SKM-1 (cell line): Measurements from ENCODE around the gene SMURF2.
"Not testable (repeated sequence)": the region's sequence is repeated elsewhere in the genome, so short reads cannot be mapped to it uniquely, and the experiment has no call there.

Source experiments
- DNase-seq: peaks from one replicate; lab custom pipeline; 2025; ENCODE audit not compliant: unreplicated experiment; lab: John Stamatoyannopoulos, UW

Gene SMURF2

DNA sequence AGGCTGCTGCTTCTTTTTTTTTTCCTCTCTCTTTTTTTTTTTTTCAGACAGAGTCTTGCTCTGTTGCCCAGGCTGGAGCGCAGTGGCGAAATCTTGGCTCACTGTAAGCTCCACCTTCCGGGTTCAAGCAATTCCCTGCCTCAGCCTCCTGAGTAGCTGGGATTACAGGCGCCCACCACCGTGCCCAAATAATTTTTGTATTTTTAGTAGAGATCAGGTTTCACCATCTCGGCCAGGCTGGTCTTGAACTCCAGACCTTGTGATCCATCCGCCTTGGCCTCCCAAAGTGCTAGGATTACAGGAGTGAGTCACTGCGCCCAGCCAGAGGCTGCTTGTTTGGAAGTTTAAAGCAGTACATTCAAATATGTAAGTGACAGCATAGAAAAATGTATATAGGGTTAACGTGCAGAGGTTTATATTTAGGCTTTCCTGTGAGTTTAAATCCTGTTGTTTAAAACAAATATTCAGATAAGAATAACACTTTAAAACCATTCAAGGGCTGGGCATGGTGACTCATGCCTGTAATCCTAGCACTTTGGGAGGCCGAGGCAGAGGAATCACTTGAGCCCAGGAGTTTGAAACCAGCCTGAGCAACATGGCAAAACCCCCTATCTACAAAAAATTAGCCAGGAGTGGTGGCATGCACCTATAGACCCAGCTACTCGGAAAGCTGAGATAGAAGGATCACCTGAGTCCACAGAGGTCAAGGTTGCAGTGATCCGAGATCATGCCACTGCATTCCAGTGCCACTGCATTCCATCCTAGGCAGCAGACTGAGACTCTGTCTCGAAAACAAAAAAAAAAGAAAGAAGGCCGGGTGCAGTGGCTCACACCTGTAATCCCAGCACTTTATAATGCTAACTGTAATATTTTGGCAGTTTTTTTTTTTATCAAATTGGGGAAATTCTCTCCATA is 6.0 kb upstream of the SMURF2 start:
- not testable (repeated sequence) for DNase-seq

DNA sequence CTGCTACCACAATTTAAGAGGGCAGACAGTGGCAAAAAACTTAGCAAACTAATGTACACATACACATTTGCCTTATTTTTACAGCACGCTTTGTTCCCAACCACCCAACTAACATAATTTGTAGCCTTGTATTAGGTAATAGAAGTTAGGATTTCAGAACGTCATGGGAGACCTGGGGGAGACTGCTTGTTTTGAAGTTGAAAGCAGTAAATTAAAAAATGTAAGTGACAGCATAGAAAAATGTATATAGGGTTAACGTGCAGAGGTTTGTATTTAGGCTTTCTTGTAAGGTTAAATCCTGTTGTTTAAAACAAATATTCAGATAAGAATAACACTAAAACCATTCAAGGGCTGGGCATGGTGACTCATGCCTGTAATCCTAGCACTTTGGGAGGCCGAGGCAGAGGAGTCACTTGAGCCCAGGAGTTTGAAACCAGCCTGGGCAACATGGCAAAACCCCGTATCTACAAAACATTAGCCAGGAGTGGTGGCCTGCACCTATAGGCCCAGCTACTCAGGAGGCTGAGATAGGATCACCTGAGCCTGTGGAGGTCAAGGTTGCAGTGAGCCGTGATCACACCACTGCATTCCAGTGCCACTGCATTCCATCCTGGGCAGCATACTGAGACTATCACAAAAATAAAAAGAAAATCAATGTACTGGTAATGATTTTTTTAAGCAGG is 2.3 kb upstream of the SMURF2 start:
- DNase-seq, result not testable (repeated sequence)

DNA sequence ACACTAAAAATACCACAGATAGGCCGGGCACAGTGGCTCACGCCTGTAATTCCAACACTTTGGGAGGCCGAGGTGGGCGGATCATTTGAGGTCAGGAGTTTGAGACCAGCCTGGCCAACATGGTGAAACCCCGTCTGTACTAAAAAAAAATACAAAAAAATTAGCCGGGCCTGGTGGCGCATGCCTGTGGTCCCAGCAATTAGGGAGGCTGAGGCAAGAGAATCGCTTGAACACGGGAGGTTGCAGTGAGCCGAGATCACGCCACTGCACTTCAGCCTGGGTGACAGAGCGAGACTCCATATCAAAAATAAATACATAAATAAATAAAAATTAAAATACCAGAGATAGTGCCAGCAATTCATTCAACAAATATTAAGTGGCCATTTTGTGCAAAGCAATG is 1.7 kb upstream of the SMURF2 start:
- not testable (repeated sequence) for DNase-seq

DNA sequence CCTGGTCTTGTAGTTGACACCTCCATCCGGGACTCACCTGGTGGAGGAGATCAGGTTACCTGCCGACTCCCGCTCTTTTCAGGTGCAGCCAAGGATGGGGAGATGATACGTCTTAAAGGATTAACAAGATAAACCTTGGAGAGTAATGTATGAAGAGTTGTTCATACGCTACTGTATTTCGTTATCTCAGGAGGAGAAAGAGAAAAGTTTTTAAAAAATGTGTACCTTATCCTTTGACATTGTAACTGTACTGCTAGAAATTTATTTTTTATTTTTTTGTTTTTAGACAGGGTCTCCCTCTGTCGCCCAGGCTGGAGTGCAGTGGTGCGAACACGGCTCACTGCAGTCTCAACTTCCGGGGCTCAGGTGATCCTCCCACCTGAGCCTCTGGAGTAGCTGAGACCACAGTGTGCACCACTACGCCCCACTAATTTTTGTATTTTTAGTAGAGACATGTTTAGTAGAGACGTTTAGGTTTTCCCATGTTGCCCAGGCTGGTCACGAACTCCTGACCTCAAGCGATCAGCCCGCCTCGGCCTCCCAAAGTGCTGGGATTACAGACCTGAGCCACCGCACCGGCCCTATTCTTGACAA is 764 bp upstream of the SMURF2 start:
- no peak for DNase-seq

DNA sequence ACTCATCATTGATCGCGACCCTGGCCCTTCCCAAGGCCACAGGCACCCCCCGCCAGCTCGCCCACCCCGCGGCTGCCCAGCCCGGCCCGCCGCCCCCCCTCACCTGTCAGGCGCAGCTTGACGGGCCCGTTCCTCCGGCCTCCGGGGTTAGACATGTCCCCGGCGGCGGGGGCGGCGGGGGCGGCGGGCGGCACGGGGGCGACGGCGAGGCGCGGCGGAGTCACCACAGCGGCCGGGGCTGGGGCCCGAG is 456 bp downstream of the SMURF2 start:
- DNase-seq, result no peak

DNA sequence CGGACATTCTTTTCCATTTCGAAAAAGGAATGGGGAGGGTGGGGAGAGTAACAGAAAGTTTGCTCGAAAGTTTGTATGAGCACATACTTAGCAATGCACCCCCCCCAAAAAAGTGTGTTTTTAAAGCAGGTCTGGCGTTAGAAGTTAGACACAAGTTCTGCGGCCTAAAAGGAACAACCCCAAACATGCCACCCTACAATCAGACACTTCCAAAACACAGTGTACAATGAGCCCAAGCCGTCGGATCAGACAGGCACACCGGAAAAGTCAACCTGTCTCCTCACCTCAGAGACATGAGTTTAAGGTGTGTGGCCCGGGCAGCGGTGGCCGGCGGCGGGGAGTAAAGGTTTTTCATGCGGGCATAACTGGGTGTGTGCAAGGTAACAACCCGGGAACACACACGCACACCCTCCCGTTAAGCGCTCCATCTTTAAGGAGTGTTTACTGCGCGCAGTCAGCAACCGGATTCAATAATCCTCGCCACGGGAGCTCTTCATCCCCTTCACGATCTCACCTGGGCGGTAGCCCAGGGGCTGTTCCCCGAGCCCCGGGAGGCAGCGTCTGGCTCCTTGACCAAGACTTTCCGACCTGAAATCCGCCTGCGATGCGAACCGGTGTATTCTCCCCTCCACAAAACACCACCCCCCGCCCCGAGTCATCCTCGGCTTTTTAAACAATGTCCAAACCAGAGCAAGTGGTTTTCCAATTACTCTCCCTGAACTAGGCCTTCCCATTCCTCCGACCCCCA is 955 bp downstream of the SMURF2 start:
- DNase-seq, result not testable (repeated sequence)

DNA sequence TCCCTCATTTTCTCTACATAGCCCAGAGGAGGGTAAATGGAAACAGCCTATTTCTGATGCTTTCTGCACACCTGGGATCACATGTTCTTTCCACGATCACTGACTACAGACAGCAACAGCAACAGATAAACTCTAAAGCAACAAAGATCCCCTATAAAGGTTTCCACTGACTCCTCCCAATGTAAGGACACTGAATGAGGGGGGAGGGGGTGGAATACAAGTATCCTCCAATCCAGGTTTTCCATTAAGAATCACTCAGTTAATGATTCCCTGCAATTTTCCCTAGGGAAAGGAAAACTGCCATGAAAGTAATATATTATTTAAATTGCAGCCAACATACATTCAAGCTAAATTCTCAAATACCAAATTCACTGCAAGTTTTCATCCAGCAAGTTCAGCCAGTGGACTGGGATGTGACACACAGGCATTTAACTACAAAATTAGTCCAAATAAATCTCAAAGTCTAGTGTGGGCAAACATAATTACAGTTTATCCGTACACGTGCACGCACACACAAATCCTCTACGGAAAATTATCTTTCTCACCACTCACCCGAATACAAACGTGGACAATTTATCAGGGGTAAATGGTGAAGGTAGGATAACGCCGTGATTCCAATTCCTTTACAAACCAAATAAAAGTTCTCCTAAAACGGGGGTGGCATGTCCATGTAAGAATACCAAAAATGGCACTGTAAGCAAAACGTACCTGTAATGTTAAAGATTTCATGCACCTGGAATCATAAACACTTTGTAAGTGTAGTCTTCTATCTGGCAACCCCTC is 1.7 kb downstream of the SMURF2 start:
- not testable (repeated sequence) for DNase-seq

DNA sequence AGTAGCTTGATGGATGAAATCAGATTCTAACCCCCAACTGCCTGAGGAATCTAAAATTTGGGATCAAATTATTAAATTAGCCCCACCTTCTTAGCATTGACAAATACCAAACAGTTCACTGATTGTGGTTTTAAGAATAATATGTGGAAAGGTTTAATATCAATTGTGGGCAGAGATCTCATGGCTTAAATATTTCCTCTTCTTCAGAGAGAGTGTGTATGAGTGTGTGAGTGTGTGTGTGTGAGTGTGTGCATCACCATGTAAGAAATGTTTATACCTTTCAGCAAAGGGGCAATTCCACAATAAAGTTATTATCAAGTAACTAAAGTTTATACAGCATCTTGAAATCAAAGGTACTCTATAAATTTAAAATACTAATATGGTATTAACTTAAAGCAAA is 3.2 kb downstream of the SMURF2 start:
- no peak for DNase-seq

DNA sequence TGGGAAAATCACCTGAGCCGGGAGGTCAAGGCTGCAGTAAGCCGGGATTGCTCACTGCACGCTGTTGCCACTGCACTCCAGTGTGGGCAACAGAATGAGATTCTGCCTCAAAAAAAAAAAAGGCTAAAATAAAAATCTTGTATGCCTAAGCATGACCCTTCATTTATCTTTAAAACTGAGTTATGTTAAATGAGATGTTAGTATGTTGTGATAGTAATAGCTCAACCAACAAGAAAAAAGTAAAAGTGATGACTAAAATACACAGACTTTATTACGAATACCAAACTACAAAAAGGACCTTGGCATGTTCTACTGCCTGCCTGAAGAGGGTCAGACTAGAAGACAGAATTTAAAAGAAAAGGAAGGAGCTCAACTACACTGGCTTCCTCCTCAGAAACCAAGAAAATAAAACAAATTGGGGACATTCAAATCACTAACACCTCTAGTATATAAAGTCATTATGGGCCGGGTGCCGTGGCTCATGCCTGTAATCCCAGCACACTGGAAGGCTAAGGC is 4.4 kb downstream of the SMURF2 start:
- DNase-seq, result no peak

DNA sequence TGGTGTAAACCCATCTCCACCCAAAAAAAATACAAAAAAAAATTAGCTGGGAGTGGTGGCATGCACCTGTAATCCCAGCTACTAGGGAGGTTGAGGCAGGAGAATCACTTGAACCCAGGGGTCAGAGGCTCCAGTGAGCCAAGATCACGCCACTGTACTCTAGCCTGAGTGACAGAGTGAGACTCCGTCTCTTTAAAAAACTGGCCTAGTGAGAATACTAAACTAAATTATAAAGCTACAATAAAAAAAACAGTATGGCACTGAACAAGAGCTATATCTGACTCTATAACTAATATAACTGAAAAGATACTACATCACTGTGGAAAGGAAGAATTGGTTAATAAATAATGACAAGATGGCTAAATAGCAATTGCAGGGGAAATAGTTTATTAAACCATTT is 6.4 kb downstream of the SMURF2 start:
- no peak for DNase-seq

DNA sequence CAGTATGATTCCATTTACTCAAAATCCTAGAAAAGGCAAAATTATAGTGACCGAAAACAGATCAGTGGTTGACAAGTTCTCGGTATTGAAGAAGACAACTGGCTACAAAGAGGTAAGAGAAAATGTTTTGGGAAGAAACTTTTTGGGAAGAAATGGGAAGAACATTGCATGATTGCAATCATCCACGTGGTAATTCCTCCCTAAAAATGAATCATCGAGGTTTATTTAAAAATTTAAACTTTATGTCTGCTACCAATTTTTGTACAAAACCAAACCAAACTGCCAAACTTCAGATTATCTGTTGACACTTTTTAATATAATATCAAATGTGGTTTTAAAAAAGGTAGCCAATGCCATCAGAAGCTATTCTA is 8.1 kb downstream of the SMURF2 start:
- no peak for DNase-seq

DNA sequence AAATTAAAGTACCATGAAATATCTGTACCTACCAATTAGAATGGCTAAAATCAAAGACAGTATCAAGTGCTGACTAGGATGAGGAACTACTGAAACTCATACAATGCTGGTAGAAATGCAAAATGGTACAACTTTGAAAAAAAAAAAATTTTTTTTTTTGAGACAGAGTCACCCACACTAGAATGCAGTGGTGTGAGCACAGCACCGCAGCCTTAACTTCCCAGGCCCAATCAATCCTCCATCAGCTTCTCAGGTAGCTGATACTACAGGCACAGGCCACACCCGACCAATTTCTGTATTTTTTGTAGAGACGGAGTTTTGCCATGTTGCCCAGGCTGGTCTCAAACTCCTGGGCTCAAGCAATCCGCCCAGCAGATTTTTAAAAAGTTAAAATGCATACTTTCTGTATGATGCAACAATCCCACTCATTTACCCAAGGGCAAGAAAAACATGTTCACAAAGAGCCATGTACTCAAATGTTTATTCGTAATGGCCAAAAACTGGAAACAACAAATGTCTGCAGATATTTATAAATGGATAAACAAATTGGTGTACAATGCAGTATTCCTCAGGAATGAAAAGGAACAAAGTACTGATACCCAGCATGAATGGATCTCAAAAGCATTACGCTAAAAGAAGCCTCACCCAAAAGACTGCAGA is 8.7 kb downstream of the SMURF2 start:
- no peak for DNase-seq

DNA sequence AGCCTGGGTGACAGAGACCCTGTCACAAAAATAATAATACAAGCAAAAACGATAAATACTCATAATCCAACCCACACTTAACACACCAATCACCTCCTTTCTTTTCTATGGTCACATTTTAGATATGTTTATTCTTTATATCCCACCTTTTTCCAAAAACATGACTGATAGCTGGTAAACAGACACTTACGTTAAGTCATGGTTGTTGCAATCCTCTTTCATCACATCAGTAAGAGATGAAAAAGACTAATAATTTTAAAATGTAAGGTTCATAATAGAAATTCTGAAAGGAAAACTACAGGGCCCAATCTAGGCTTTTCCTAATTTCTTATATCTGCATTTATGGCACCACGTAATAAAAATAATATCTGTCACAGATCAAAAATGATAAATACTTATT is 10.2 kb downstream of the SMURF2 start:
- no peak for DNase-seq

DNA sequence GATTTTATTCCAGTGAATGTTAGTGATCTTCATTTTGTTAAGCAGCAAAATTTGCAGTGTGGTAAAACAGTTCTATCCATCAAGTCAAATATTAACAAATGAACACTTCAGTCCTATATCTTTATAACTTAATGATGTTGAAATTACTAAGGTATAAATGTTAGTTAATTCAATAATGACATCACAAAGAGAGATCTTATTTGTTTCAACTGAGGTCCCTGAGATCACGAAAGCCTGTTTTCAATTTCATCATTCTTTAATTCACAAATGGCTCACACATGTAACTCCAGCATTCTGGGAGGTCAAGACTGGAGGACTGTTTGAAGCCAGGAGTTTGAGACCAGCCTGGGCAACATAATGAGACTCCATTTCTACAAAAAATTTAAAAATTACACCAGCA is 13.9 kb downstream of the SMURF2 start:
- DNase-seq, result no peak

DNA sequence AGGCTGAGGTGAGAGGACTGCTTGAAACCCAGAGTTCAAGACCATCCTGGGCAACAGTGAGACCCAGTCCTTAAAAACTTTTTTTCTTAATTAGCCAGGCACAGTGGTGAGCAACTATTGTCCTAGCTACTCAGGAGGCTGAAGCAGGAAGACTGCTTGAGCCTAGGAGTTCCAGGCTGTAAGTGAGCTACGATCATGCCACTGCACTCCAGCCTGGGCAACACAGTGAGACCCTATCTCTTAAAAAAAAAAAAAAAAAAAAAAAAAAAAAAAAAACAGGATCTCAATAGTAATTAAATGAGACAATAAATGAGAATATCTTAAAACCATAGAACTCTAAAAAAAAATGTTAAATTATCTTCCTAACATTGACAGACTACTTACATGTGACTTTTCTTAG is 14.3 kb downstream of the SMURF2 start:
- DNase-seq, result no peak

DNA sequence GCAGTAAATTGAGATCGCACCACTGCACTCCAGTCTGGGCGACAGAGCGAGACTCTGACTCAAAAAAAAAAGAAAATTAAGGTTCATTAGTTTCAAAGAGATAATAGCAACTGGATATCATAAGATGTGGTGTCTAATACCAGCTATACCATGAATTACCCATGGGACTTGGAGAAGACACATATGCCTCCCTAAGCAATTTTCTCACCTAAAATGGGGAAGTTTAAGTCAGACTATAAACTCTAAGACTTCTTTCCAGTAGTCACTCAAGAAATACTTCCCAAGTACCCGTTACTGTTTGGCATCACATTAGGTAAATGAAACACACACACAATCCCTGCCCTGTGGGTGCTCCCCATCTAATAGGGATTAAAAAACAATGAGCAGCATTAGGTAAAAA is 22.6 kb downstream of the SMURF2 start:
- no peak for DNase-seq

DNA sequence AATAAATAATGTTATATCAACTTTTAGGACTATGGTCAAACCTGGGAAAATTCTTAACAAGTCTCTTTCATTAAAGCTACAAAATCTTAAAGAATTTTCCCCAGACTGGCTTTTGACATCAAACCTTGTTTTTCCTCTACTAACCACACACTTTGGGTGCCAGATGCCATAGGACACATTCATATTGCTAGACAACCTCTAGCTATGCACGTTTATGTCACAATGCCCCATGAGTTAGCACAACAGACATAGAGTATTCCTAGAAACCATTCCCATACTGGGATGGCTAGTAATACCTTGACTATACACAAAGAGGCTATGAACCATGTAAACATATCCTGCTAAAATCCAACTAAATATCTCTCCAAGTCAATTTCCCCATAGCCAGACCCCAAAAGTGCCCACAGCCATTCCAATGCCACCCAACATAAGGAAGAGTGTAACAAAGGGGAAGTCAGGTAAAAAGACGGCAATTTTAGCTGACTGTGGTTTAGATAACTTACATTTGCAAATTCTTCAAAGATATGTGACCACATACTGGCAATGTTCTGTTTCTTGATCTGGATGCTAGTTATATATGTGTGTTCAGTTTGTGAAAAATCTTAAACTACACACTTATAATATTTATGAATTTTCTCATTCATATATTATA is 23.4 kb downstream of the SMURF2 start:
- no peak for DNase-seq

DNA sequence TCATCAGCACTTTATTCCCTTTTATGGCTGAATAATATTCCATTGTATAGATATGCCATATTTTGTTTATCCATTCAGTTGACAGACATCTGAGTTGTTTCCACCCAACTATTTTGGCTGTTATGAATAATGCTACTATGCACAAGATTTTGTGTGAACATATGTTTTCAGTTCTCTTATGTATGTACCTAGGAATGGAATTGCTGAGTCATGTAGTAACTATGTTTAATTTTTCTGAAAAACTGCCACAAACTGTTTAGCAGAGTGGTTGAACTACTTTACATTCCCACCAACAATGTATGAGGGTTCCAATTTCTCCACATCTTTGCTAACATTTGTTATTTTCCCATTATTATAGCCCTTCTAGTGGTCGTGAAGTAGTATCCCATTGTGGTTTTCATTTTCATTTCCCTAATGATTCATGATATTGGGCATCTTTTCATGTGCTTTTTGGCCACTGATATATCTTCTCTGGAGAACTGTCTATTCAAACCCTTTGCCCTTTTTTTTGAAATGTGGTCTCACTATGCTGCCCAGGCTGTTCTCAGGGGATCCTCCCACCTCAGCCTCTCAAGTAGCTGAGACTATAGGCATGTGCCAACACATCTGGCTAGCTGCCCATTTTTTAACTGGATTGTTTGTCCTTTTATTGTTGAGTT is 26.3 kb downstream of the SMURF2 start:
- no peak for DNase-seq

DNA sequence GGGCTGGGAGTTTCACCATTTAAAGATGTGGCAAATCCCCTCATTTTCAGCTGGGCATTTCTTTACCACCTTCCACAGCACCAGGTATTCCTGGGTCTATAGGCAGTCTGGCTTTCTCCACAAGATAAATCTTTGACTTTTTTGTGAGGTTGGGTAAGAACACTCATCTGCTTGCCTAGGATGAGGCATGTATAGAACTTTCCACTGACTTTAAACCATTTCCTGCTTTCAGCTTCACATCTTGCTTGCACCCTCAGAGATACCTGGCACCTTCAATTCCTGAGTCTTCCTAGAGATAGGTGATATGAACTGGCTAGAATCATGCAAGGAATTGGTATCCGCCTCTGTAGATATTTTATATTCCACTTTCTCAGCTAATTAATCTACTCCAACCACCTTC is 27.9 kb downstream of the SMURF2 start:
- no peak for DNase-seq
